ENCODE measurements around the gene ZNF74.
"Not testable (repeated sequence)": the region's sequence is repeated elsewhere in the genome, so short reads cannot be mapped to it uniquely, and the experiment has no call there.

The ZNF74 gene

DNA sequence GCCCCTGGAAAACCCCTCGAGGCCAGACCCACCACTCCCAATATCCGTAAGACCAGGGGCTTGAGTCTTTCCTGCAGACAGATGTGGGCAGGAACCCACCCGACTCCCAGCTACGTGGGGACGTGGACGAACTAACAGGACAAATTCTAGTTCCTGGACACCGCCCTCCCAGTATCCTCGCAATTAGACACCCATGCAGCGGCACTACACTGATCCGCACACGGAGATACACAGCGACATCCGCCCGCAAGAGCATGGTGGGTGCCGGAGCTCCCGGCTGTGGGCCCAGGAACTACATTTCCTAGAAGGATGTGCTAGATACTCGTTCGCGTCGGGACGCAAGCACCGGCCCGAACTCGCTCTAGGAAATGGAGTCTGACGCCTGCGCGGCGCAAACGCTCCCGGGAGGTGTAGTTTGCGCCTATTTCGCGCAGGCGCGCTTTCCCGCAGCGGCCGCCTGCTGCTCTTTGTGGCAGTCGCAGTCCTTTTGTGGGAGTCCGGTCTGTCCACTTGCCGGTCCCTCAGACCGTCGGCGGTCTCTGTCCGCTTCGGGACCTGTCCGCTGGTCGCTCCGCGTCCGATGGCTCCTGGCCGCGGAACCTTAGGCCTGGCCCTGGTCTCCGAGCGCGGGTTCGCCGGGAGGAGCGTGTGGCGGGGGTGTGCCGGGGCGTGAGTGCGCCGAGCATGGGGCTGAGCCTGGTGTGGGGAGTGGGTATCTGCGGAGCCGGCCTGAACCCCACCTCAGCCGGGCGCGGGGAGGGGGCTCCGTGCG, at the start of gene ZNF74:
TSS of gene ZNF74 (plus strand) at position 447 of the 772 bp plus-strand sequence. CDS start 478 bp downstream, outside the sequence.
- peak; percentile 55 for DNase-seq (ENCODE audit: low spot score)

DNA sequence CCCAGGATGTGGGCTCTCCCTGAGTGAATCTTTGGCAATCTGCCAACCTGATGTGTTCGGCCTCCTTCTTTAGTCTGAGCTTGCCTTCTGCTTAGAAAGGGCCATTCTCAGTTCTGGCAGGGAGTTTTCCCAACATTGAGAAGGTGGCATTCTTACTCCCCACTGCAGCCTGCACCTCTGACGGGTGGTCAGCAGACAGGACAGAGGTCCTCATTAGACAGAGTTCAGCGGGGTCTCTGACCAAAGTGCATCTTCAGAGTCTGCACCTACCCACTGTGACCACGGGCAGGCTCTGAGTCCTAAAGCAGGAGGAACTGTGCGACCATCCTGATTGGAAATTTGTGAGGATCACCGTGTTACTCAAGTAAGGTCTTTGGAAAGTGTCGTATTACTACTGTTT, 47.4 kb upstream of the ZNF74 start:
- not testable (repeated sequence) for DNase-seq (ENCODE audit: low spot score)

DNA sequence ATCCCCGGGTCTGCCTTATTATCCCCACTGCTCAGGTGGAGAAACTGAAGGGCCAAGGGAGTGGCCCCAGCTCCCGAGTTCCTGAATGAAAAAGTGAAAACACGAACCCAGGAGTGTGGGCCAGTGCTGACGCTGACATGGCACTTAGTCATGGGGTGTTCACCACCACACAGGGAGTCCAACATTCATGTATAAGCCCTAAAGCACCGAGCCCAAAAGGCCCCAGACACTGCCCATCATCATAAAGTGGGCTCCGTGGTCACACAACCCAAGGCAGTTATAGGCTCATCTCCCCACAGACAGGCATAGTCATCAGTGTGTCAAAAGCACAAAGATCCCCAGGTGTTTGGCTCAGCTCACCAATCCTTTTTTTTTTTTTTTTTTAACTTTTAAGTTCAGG, 41.4 kb upstream of the ZNF74 start:
- not testable (repeated sequence) for DNase-seq (ENCODE audit: low spot score)

DNA sequence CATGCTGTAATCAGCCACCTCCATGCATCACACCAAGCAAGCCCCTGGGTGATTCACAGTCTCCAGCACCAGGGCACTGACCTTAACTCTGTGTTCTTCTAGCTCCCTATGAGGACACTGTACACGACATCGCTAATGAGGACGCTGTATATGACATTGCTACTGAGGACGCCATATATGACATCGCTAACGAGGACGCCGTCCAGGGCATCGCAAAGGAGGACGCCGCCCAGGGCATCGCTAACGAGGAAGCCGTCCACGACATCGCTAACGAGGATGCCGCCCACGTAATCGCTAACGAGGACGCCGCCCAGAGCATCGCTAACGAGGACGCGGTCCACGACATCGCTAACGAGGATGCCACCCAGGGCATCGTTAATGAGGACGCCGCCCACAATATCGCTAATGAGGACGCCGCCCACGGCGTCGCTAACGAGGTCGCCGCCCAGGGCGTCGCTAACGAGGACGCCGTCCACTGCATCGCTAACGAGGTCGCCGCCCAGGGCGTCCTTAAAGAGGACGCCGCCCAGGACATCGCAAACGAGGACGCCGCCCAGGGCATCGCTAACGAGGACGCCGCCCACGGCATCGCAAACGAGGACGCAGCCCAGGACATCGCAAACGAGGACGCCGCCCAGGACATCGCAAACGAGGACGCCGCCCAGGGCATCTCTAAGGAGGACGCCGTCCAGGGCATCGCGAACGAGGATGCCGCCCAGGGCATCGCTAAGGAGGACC, 39.5 kb upstream of the ZNF74 start:
- DNase-seq (ENCODE audit: low spot score), result no peak

DNA sequence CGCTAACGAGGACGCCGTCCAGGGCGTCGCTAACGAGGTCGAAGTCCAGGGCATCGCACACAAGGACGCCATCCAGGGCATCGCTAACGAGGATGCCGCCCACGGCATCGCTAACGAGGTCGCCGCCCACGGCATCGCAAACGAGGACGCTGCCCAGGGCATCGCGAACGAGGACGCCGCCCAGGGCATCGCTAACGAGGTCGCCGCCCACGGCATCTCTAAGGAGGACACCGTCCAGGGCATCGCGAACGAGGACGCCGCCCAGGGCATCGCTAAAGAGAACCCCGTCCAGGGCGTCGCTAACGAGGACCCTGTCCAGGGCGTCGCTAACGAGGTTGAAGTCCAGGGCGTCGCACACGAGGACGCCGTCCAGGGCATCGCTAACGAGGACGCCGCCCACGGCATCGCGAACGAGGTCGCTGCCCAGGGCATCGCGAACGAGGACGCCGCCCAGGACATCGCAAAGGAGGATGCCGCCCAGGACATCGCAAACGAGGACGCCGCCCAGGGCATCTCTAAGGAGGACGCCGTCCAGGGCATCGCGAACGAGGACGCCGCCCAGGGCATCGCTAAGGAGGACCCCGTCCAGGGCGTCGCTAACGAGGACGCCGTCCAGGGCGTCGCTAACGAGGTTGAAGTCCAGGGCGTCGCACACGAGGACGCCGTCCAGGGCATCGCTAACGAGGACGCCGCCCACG, 37.9 kb upstream of the ZNF74 start:
- DNase-seq (ENCODE audit: low spot score), result not testable (repeated sequence)

DNA sequence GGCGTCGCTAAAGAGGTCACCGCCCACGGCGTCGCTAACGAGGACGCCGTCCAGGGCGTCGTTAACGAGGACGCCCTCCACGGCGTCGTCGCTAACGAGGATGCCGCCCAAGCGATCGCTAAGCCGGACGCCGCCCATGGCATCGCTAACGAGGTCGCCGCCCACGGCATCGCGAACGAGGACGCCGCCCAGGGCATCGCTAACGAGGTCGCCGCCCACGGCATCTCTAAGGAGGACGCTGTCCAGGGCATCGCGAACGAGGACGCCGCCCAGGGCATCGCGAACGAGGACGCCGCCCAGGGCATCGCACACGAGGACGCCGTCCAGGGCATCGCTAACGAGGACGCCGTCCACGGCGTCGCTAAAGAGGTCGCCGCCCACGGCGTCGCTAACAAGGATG, 37.0 kb upstream of the ZNF74 start:
- DNase-seq (ENCODE audit: low spot score), result not testable (repeated sequence)

DNA sequence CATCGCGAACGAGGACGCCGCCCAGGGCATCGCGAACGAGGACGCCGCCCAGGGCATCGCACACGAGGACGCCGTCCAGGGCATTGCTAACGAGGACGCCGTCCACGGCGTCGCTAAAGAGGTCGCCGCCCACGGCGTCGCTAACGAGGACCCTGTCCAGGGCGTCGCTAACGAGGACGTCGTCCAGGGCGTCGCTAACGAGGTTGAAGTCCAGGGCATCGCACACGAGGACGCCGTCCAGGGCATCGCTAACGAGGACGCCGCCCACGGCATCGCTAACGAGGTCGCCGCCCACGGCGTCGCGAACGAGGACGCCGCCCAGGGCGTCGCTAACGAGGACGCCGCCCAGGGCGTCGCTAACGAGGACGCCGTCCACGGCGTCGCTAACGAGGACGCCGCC, 36.0 kb upstream of the ZNF74 start:
- not testable (repeated sequence) for DNase-seq (ENCODE audit: low spot score)

DNA sequence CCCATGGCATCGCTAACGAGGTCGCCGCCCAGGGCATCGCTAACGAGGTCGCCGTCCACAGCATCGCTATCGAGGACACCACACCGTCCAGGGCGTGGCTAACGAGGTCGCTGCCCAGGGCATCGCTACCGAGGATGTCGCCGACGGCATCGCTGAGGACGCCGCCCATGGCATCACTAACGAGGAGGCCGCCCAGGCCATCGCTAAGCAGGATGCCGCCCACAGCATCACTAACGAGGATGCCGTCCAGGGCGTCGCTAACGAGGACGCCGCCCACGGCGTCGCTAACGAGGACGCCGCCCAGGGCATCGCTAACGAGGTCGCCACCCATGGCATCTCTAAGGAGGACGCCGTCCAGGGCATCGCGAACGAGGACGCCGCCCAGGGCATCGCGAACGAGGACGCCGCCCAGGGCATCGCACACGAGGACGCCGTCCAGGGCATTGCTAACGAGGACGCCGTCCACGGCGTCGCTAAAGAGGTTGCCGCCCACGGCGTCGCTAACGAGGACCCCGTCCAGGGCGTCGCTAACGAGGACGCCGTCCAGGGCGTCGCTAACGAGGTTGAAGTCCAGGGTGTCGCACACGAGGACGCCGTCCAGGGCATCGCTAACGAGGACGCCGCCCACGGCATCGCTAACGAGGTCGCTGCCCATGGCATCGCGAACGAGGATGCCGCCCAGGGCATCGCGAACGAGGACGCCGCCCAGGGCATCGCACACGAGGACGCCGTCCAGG, 35.3 kb upstream of the ZNF74 start:
- not testable (repeated sequence) for DNase-seq (ENCODE audit: low spot score)

DNA sequence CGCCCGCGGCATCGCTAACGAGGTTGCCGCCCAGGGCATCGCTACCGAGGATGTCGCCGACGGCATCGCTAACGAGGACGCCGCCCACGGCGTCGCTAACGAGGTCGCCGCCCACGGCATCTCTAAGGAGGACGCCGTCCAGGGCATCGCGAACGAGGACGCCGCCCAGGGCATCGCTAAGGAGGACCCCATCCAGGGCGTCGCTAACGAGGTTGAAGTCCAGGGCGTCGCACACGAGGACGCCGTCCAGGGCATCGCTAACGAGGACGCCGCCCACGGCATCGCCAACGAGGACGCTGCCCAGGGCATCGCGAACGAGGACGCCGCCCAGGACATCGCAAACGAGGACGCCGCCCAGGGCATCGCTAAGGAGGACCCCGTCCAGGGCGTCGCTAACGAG, 33.7 kb upstream of the ZNF74 start:
- not testable (repeated sequence) for DNase-seq (ENCODE audit: low spot score)

DNA sequence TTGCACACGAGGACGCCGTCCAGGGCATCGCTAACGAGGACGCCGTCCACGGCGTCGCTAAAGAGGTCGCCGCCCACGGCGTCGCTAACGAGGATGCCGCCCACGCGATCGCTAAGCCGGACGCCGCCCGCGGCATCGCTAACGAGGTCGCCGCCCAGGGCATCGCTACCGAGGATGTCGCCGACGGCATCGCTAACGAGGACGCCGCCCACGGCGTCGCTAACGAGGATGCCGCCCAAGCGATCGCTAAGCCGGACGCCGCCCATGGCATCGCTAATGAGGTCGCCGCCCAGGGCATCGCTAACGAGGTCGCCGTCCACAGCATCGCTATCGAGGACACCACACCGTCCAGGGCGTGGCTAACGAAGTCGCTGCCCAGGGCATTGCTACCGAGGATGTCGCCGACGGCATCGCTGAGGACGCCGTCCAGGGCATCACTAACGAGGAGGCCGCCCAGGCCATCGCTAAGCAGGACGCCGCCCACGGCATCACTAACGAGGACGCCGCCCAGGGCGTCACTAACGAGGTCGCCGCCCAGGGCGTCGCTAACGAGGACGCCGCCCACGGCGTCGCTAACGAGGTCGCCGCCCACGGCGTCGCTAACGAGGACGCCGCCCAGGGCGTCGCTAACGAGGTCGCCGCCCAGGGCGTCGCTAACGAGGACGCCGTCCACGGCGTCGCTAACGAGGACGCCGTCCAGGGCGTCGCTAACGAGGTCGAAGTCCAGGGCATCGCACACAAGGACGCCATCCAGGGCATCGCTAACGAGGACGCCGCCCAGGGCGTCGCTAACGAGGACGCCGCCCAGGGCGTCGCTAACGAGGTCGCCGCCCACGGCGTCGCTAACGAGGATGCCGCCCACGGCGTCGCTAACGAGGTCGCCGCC, 32.8 kb upstream of the ZNF74 start:
- DNase-seq (ENCODE audit: low spot score), result not testable (repeated sequence)

DNA sequence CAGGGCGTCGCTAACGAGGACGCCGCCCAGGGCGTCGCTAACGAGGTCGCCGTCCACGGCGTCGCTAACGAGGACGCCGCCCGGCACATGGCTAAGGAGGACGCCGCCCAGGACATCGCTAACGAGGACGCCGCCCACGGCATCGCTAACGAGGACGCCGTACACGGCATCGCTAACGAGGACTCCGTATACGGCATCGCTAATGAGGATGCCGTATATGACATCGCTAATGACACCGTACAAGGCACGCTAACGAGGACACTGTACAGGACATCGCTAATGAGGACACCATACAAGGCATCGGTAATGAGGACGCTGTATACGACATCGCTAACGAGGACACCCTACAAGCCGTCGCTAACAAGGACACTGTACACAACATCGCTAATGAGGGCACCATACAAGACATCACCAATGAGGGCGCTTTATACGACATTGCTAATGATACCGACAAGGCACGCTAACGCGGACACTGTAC, 32.2 kb upstream of the ZNF74 start:
- not testable (repeated sequence) for DNase-seq (ENCODE audit: low spot score)

DNA sequence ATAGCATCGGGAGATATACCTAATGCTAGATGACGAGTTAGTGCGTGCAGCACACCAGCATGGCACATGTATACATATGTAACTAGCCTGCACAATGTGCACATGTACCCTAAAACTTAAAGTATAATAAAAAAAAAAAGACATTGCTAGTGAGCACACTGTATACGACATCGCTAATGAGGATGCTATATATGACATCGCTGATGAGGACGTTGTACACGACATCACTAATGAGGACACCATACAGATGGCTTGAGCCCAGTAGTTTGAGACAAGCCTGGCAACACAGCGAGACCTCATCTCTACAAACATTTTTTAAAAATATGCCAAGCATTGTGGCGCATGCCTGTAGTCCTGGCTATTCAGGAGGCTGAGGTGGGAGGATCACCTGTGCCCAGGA, 31.5 kb upstream of the ZNF74 start:
- DNase-seq (ENCODE audit: low spot score), result not testable (repeated sequence)

DNA sequence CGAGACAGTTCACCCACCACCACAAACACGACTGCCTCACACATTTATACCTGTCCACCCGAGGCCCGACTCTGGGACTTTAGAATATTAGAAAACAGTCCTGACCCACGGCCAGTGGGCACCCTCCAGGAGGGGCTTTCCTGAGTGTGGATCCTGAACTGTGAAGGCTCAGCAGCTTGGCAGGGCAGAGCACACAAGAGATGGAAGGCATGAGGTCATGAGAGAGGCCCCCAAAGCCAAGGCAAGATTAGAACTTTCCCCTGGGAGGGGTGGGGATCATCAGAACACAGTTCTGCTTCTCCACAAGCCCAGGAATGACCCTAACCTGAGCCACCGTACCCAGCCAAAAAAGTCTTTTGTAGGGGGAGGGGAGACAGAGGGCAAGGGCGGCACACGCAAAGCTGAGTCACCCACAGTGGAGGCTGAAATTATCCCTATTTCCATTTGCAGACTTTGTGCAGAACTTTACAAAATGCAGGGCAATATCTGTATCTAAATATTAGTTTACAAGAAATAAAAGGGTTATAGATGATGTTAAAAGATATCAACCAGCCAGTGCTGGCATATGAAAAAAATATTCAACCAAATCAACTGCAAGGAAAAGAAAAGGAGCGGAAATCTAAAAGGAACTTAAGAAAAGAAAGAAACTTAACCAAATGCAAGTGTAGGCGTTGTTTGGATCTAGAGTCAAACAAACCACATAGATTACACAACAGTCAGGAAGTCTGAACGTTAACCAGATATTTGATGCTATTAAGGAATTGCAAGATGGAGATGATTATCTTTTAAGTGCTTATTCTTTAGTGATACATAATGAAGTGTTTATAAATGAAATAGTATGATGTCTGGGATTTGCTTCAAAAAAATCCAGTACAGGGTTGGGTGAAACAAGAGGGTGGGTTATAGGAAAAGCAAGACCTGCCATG, 29.4 kb upstream of the ZNF74 start:
- DNase-seq (ENCODE audit: low spot score), result not testable (repeated sequence)

DNA sequence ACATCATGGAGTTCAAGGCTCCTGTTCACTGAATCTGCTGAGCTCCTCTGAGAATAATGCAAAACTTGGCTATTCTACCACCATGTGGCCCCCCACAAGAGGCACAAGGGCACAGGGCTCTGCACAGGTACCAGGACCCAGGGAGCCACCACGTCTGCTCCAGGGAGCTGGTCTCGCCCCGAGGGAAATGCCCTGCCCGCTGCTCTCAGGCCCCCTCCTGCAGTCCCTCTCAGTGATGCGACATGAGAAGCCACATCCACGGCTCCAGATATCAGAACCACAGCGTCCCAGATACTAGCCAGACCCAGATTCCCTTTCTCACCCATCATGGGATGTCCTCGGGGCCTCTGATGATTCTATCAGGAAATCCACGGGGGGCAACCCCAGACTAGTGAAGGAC, 27.1 kb upstream of the ZNF74 start:
- not testable (repeated sequence) for DNase-seq (ENCODE audit: low spot score)

DNA sequence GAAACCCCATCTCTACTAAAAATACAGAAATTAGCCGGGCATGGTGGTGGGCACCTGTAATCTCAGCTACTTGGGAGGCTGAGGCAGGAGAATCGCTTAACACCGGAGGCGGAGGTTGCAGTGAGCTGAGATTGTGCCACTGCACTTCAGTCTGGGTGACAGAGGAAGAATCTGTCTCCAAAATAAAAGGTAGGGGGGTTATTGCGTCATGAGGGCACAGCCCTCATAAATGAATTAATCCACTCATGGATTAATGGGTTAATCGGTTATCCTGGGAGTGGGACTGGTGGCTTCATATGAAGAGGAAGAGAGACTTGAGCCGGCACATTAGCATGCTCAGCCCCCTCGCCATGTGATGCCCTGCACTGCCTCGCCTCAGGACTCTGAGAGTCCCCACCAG, 25.1 kb upstream of the ZNF74 start:
- DNase-seq (ENCODE audit: low spot score), result not testable (repeated sequence)

DNA sequence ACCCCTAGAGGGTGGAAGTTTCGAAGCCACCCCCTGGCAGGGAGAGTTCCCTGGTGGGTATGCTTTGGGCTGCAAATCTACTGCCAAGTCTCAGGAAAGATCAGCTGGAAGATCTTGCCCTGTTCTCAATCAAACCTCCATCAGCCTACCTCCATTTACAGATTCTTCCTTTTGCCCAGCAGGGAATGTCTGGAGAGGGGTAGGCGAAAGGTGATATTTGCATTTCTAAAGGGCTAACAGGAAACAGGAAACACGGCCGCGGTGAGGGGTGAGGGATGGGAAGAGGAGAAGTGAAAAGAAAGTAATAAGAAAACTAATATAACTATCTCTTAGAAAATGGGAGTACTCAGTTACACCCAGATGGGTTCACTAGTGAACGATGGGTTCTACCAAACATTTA, 22.3 kb upstream of the ZNF74 start:
- not testable (repeated sequence) for DNase-seq (ENCODE audit: low spot score)

DNA sequence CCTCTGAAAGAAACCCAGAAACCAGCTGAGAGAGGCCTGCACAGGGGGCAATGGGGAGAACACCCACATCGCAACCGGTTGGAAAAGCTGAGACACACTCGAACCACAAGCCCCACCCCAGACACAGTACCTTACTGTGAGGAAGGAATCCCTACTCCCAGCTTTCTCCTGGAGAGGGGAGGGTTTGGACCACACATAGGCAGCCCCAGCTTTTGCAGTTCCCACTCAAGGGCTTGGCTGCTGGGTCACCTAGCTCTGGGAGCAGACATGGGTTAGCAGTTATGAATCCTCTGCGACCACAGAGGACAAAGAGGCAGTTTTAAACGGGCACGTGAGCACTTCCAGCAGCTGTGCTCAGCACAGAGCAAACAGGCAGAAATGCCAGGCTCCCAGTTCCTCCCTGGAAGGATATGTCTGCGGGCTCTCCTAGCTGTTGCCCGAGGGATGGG, 21.5 kb upstream of the ZNF74 start:
- DNase-seq (ENCODE audit: low spot score), result not testable (repeated sequence)

DNA sequence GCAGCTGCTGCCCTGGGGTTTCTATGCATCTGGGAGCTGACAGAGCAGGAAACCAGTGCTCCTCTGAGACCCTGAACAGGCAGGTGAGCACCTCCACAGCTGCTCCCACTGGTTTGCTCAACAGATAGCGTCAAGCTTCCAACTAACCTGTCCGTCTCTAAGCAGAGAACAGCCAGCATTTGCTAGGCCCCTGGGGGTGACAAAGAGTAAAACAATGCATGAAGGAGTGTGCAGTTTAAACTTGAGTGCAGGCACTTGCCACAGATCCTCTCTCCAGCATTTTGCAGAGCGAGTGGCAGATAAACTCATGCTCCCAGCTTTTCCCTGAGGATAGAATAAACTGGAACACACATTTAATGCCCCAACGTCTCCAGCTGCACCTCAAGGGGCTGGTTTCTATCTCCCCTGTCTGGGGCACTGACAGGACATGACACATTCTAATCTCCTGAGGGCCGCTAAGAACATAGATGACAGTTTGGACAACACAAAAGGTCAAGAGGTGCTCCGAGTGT, 20.7 kb upstream of the ZNF74 start:
- not testable (repeated sequence) for DNase-seq (ENCODE audit: low spot score)

DNA sequence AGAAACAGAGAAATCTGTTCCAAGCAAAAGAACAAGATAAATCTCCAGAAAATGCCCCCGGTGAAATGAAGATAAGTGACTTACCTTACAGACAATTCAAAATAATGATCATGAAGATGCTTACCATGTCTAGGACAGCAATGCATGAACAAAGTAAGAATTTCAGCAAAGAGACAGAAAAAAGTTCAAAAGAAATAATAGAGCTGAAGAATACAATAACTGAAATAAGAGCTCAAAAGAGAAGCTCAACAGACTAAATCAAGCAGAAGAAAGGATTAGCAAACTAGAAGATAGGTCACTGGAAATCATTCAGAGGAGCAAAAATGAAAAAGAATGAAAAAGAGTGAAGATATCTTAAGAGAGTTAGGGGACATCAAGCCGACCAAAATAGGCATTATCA, 19.8 kb upstream of the ZNF74 start:
- not testable (repeated sequence) for DNase-seq (ENCODE audit: low spot score)

Measured in germinal center (tissue), 1 donor.